ENCODE data around the gene LAT.
A peak's percentile ranks its signal among the peaks of the same experiment; 100 is the strongest.

Gene LAT

GRCh38 chr16:29028457-29029167, 43.8 kb downstream of the LAT start:
- peaks cover 5 to 9% of the 10 kb centered on the region in 2 donors for H3K4me1 Mint-ChIP-seq
- H3K36me3 Mint-ChIP-seq, result no peaks in the 10 kb centered on the region
- H3K9me3 Mint-ChIP-seq, result no peaks in the 10 kb centered on the region
- no peak for DNase-seq
- H3K27ac Mint-ChIP-seq, result peak overlapping the region; percentile 51
- H3K27me3 Mint-ChIP-seq, result peaks cover 14 to 25% of the 10 kb centered on the region in 2 donors
- no peak for ATAC-seq (replicated peaks)
- H3K4me3 Mint-ChIP-seq, result no peak overlapping the region

GRCh38 chr16:29029168-29029994, 44.5 kb downstream of the LAT start:
- Mint-ChIP-seq H3K4me3 (no peak overlapping the region), H3K4me1 (peaks cover 5 to 9% of the 10 kb centered on the region in 2 donors), H3K27ac (no peak overlapping the region), H3K27me3 (peaks cover 10 to 17% of the 10 kb centered on the region in 2 donors), H3K9me3 (no peaks in the 10 kb centered on the region), H3K36me3 (no peaks in the 10 kb centered on the region)
- DNase-seq (peak; percentile 25), ATAC-seq (replicated peaks) (peak; percentile 76 to 93)

- DNase-seq (no peak), ATAC-seq (replicated peaks) (no peak)
- Mint-ChIP-seq H3K4me1 (peaks cover 5 to 9% of the 10 kb centered on the region in 2 donors), H3K9me3 (no peaks in the 10 kb centered on the region), H3K27me3 (peaks cover 5 to 12% of the 10 kb centered on the region in 2 donors), H3K36me3 (no peaks in the 10 kb centered on the region), H3K4me3 (no peak overlapping the region), H3K27ac (peak overlapping the region; percentile 20)
These were observed 45.4 kb downstream of the LAT start for GRCh38 chr16:29030086-29030840.

Data from stimulated activated naive B cell treated with anti-CD40 and anti-IgM and Interleukin-4, amounts not matched to agents 10 μg/mL and 1 μg/mL and 100 μg/mL, for 72 hours (primary cell).